Calu3 (cell line): ENCODE results near the gene HBEGF. TPM values are rescaled to one million over a fixed set of nuclear protein-coding genes. Genes with fewer than 3 reads are reported as not detected.

Source experiments
- BruUV-seq: library from RNA; stranded (reverse); fragments of 400-500 nt; replicated peaks from 2 replicates; lab custom pipeline; 2021; lab: Mats Ljungman, UMichigan
- CTCF ChIA-PET: fragments of 300-600 bp; sonication (Branson Sonifier 250); formaldehyde crosslinking; loops from one replicate; lab custom pipeline; 2022; ENCODE audit warnings: antibody characterized with exemption; lab: Charles Lee
- DNase-seq: peaks from one replicate; pipeline ENCODE4 v3.0.0; 2022
- H3K27ac Mint-ChIP-seq: one replicate; pipeline ENCODE4 v1.8.0; 2022; ENCODE audit warnings: mixed read lengths; ENCODE audit not compliant: unreplicated experiment
- H3K27me3 Mint-ChIP-seq: one replicate; pipeline ENCODE4 v1.8.0; 2022; ENCODE audit warnings: mixed read lengths; ENCODE audit not compliant: unreplicated experiment
- H3K36me3 Mint-ChIP-seq: one replicate; pipeline ENCODE4 v1.8.0; 2022; ENCODE audit warnings: mild to moderate bottlenecking, moderate library complexity, mixed read lengths; ENCODE audit not compliant: insufficient read depth, unreplicated experiment
- H3K4me1 Mint-ChIP-seq: one replicate; pipeline ENCODE4 v1.8.0; 2022; ENCODE audit warnings: mild to moderate bottlenecking, low read depth, mixed read lengths; ENCODE audit not compliant: unreplicated experiment
- H3K4me3 Mint-ChIP-seq: one replicate; pipeline ENCODE4 v1.8.0; 2022; ENCODE audit warnings: mild to moderate bottlenecking, low read depth, moderate library complexity, mixed read lengths; ENCODE audit not compliant: unreplicated experiment
- H3K9me3 Mint-ChIP-seq: one replicate; pipeline ENCODE4 v1.8.0; 2022; ENCODE audit warnings: low read depth, mixed read lengths; ENCODE audit not compliant: unreplicated experiment
- CTCF ChIP-seq: fragments of 200-600 bp; IDR thresholded peaks from one replicate; pipeline ENCODE4 v1.8.0; 2022; ENCODE audit warnings: antibody characterized with exemption; ENCODE audit not compliant: unreplicated experiment
- intact Hi-C: fragments of 100-400 bp; cut with micrococcal nuclease; formaldehyde crosslinking; loops from one replicate; pipeline ENCODE4 v1.10.0; 2022; ENCODE audit not compliant: unreplicated experiment
- total RNA-seq: library from RNA; stranded (reverse); gene quantifications from 2 replicates; pipeline ENCODE4 v1.2.3, GENCODE V29; 2022

Gene HBEGF
- total RNA-seq, 1 experiment from 2014 or later, result 7.2 TPM

DNA sequence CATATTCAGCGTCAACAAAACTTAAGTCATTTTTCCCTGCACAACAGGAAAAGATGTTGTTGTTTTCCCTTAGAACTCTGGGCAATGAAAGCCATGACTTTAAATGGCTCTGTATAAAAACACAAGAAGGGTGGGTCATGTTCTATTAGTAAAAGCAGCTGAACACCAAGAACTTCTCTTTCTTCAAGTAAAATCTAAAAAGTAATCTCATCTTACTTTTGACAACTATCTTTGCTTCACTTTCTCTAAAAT lies 52.6 kb downstream of the HBEGF start:
- TF ChIP-seq CTCF, result no peak
- no peak for DNase-seq
- H3K27ac Mint-ChIP-seq, result no peak overlapping the region
- BruUV-seq, result no TSS peak
- H3K4me3 Mint-ChIP-seq, result no peak overlapping the region
- CTCF ChIA-PET, result interaction anchor here (0.9 to 1.8 kb wide), 2 partner anchors 51 to 53 kb away, joined by 3 to 10 read pairs; partner anchors contain the start of gene HBEGF
- H3K4me1 Mint-ChIP-seq, result peaks cover 66% of the 10 kb centered on the region
- no peaks in the 10 kb centered on the region for H3K27me3 Mint-ChIP-seq
- intact Hi-C loops, result no loop called here
- no peaks in the 10 kb centered on the region for H3K36me3 Mint-ChIP-seq
- no peaks in the 10 kb centered on the region for H3K9me3 Mint-ChIP-seq

DNA sequence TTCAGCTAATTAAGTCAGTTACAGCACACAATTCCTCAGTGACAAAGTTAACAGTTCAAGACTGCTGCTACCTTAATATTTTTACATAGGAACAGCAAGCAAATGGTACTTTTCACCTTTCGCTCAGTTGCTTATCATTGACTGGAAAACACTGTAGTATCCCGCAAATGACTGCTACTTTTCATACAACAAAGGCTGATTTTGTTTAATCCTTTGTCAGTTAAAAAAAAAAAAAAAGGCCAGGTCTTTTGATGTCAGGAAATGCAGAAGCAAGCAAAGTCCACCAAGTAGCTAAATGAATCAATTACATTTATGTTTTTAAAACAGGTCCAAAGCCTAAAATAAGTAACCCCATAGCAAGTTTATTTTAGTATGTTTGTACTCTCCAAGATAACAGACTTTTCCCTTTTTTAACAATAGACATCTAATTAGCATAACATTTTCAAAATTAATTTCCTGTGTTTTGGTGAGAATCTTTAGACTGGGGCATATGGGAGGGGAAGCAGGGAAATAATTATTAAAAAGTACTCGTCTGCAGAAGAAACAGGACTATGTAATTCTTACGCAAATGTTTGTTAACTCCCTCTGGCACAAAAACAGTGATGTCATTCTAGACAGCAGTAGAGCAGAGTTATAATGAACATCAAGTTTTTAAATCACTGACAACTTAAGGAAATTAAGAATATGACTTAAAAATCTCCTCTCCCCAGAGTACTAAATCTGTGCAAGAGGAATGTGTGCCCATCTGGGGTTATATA lies 53.1 kb downstream of the HBEGF start:
- peaks cover 66% of the 10 kb centered on the region for H3K4me1 Mint-ChIP-seq
- CTCF ChIA-PET, result interaction anchor here (0.7 to 1.8 kb wide), 6 partner anchors 21 to 147 kb away, joined by 3 to 10 read pairs (median 4); no protein-coding TSS in a partner anchor
- intact Hi-C loops, result no loop called here
- peak overlapping the region; percentile 35 for H3K27ac Mint-ChIP-seq
- H3K9me3 Mint-ChIP-seq, result no peaks in the 10 kb centered on the region
- no peak for TF ChIP-seq CTCF
- no peaks in the 10 kb centered on the region for H3K27me3 Mint-ChIP-seq
- no peaks in the 10 kb centered on the region for H3K36me3 Mint-ChIP-seq
- H3K4me3 Mint-ChIP-seq, result no peak overlapping the region
- no peak for DNase-seq
- BruUV-seq, result no TSS peak

DNA sequence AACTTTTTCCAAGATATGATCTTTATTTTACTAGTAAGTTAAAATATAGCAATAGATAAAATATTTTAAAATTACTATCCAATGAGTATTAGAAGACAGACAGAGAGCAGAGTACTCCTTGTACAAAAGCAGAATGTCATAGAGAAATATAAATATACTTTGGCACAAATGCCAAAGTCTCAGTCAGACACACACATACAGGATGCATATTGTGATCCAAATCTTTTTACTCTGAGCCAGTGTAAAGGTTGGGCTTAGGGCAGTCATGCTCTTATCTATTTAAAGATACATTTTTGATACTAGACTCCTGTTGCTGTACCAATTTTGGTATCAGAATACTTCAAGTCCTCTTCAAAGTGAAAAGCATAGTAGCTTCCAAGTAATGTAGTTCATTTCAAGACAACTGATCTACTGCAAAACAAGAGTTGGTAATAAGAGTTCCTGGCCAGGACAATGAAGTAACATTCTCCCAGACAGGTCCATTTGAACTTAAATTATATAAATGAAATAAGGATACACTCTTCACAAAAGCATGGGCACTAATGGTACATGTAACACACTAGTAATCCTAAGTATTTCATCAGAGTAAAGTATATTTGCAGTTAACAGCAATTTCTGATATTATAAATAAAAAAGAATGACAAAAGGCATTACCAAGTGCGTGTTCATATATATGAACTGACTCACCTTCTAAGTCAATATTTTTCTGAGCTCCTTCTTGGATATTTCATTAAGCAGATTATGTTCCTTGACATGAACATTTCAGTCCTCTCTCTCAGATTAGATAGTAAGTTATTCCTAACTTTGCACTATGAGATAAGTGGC lies 54.0 kb downstream of the HBEGF start:
- H3K27ac Mint-ChIP-seq, result peak overlapping the region; percentile 35
- no peaks in the 10 kb centered on the region for H3K9me3 Mint-ChIP-seq
- BruUV-seq, result no TSS peak
- intact Hi-C loops, result no loop called here
- no peaks in the 10 kb centered on the region for H3K36me3 Mint-ChIP-seq
- no peak for DNase-seq
- H3K4me1 Mint-ChIP-seq, result peaks cover 66% of the 10 kb centered on the region
- TF ChIP-seq CTCF, result no peak
- no peaks in the 10 kb centered on the region for H3K27me3 Mint-ChIP-seq
- CTCF ChIA-PET, result interaction anchor here (0.5 to 1.8 kb wide), 6 partner anchors 17 to 53 kb away, joined by 3 to 10 read pairs (median 4); no protein-coding TSS in a partner anchor
- H3K4me3 Mint-ChIP-seq, result no peak overlapping the region

GRCh38 chr5:140287801-140288521 lies 58.4 kb downstream of the HBEGF start:
- Mint-ChIP-seq H3K27me3 (no peaks in the 10 kb centered on the region), H3K27ac (no peak overlapping the region), H3K9me3 (no peaks in the 10 kb centered on the region), H3K4me3 (no peak overlapping the region), H3K4me1 (peaks cover 27% of the 10 kb centered on the region), H3K36me3 (peaks cover 6% of the 10 kb centered on the region)
- no TSS peak for BruUV-seq
- DNase-seq, result no peak
- CTCF ChIA-PET, result no interaction called here
- intact Hi-C loops, result no loop called here
- no peak for TF ChIP-seq CTCF
